Posterior cingulate gyrus (tissue), 11 donors: Measurements from ENCODE around the gene KDM4D.
"Not testable (repeated sequence)": the region's sequence is repeated elsewhere in the genome, so short reads cannot be mapped to it uniquely, and the experiment has no call there.

Experiments
- DNase-seq, 10 donors: peaks; one replicate each; pipeline versions ENCODE4 v3.0.0 to v3.0.0-alpha.2; 2020 to 2021; ENCODE audit warnings: mixed read lengths in 3 of 10
- intact Hi-C: fragments of 100-400 bp; cut with DNase I; formaldehyde crosslinking; loops from one replicate; pipeline ENCODE4 v1.15.1; 2023

Gene KDM4D

GRCh38 chr11:94973099-94973968, at the start of gene KDM4D, which contains the start of gene CWC15:
Gene KDM4D (plus strand): TSS chr11:94973709. CDS start chr11:94997373, 23,664 bp downstream.
Gene CWC15 (minus strand): TSS chr11:94973556. CDS start chr11:94972185, 1,371 bp downstream.
- intact Hi-C loops = loop anchor here (2.0 to 10.0 kb wide), 3 partner anchors 94 to 791 kb away; partner anchors contain the start of gene SRSF8
- DNase-seq = peak; percentile 92 to 99 (median 96)

GRCh38 chr11:94924171-94924572, 49.3 kb upstream of the KDM4D start:
- no peak for DNase-seq
- intact Hi-C loops = no loop called here

GRCh38 chr11:94924612-94925011, 48.9 kb upstream of the KDM4D start:
- no peak for DNase-seq
- intact Hi-C loops = no loop called here

GRCh38 chr11:94925422-94926270, 47.9 kb upstream of the KDM4D start:
- intact Hi-C loops = no loop called here
- DNase-seq = no peak

GRCh38 chr11:94926271-94926625, 47.3 kb upstream of the KDM4D start:
- no peak for DNase-seq
- intact Hi-C loops = no loop called here

- peak in 2 of 10 donors; percentile 75 to 89 for DNase-seq
- intact Hi-C loops = no loop called here
Observed at GRCh38 chr11:94926698-94927237, 46.7 kb upstream of the KDM4D start.

GRCh38 chr11:94928117-94928990, 45.2 kb upstream of the KDM4D start:
- intact Hi-C loops = no loop called here
- DNase-seq = no peak

GRCh38 chr11:94932072-94932471, 41.4 kb upstream of the KDM4D start:
- DNase-seq, intact Hi-C loops: not testable (repeated sequence)

GRCh38 chr11:94932503-94932902, 41.0 kb upstream of the KDM4D start:
- intact Hi-C loops = no loop called here
- DNase-seq = no peak

- intact Hi-C loops = no loop called here
- DNase-seq = no peak
Observed at GRCh38 chr11:94933223-94934130, 40.0 kb upstream of the KDM4D start.

- peak in 8 of 10 donors; percentile 21 to 88 (median 44) for DNase-seq
- intact Hi-C loops = no loop called here
Observed at GRCh38 chr11:94934362-94934761, 39.1 kb upstream of the KDM4D start.

- DNase-seq = no peak
- intact Hi-C loops = no loop called here
Observed at GRCh38 chr11:94934846-94935245, 38.7 kb upstream of the KDM4D start.

GRCh38 chr11:94938095-94939055, 35.1 kb upstream of the KDM4D start:
- intact Hi-C loops = no loop called here
- DNase-seq = no peak

GRCh38 chr11:94939346-94939745, 34.2 kb upstream of the KDM4D start:
- intact Hi-C loops = no loop called here
- DNase-seq = no peak

- no peak for DNase-seq
- intact Hi-C loops = no loop called here
Observed at GRCh38 chr11:94941131-94941530, 32.4 kb upstream of the KDM4D start.

- intact Hi-C loops = no loop called here
- DNase-seq = no peak
Observed at GRCh38 chr11:94946812-94947211, 26.7 kb upstream of the KDM4D start.

GRCh38 chr11:94948070-94948617, 25.4 kb upstream of the KDM4D start:
- no peak for DNase-seq
- intact Hi-C loops = no loop called here

- no peak for DNase-seq
- intact Hi-C loops = no loop called here
Observed at GRCh38 chr11:94954753-94955152, 18.8 kb upstream of the KDM4D start.
